ENCODE results near the gene CSTF2T.

Gene CSTF2T

GRCh38 chr10:51679841-51680240 is 19.6 kb downstream of the CSTF2T start:
- no peak overlapping the region for H3K27ac ChIP-seq
- TF ChIP-seq CTCF (conservative IDR thresholded peaks at IDR 0.05): no peak
- TF ChIP-seq ZFX (IDR thresholded peaks at IDR 0.05): no peak

GRCh38 chr10:51675088-51675487 is 24.3 kb downstream of the CSTF2T start:
- H3K27ac ChIP-seq: no peak overlapping the region
- TF ChIP-seq ZFX (IDR thresholded peaks at IDR 0.05): no peak
- no peak for TF ChIP-seq CTCF (conservative IDR thresholded peaks at IDR 0.05)

GRCh38 chr10:51672039-51672535 is 27.3 kb downstream of the CSTF2T start:
- H3K27ac ChIP-seq: no peak overlapping the region
- TF ChIP-seq CTCF (conservative IDR thresholded peaks at IDR 0.05): no peak
- no peak for TF ChIP-seq ZFX (IDR thresholded peaks at IDR 0.05)

GRCh38 chr10:51669041-51669440 is 30.4 kb downstream of the CSTF2T start:
- no peak for TF ChIP-seq CTCF (conservative IDR thresholded peaks at IDR 0.05)
- TF ChIP-seq ZFX (IDR thresholded peaks at IDR 0.05): no peak
- no peak overlapping the region for H3K27ac ChIP-seq

- no peak overlapping the region for H3K27ac ChIP-seq
- no peak for TF ChIP-seq CTCF (conservative IDR thresholded peaks at IDR 0.05)
- TF ChIP-seq ZFX (IDR thresholded peaks at IDR 0.05): no peak
Observed at GRCh38 chr10:51668336-51668689, 31.1 kb downstream of the CSTF2T start.

- no peak for TF ChIP-seq CTCF (conservative IDR thresholded peaks at IDR 0.05)
- TF ChIP-seq ZFX (IDR thresholded peaks at IDR 0.05): no peak
- H3K27ac ChIP-seq: no peak overlapping the region
Observed at GRCh38 chr10:51667678-51668335, 31.6 kb downstream of the CSTF2T start.

DNA sequence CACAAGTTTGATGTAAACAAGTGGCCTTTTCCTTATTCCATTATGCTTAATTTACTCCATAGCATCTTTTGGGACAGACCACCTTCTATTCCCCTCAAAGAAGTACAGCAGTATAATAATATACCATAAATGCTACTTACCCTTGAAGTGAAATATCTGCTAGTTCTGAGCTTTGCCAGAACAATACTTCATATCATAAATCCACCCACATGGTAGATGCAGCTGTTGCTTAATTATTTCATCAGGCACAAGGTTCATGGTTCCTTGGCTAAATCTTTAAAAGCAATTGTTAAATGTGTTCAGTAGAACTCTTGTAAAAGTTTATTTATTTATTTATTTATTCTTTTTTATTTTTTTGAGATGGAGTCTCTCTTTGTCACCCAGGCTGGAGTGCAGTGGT is 32.9 kb downstream of the CSTF2T start:
- H3K27ac ChIP-seq: no peak overlapping the region
- TF ChIP-seq ZFX (IDR thresholded peaks at IDR 0.05): no peak

DNA sequence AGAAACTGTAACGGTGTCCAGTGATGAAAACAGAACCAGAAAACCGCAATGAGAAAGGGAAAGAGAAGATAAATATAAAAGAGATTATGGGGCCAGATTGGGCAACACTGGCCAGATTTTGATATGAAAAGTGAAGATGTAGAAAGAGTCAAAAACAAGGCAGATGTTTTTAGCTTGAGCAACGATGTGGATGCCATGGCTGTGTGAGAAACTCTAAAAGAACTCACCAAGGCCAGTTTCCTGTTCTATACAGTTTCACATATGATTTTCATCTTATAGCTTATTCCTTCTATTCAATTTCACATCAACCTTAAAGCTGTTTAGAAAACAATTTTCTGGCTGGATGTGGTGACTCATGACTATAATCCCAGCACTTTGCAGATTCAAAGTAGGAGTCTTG is 36.3 kb downstream of the CSTF2T start:
- TF ChIP-seq ZFX (IDR thresholded peaks at IDR 0.05) (no peak), CTCF (conservative IDR thresholded peaks at IDR 0.05) (no peak)
- no peak overlapping the region for H3K27ac ChIP-seq

Measured in C4-2B (cell line).